ENCODE data around the gene LILRB3. TPM values are rescaled to one million over a fixed set of nuclear protein-coding genes. Genes with fewer than 3 reads are reported as not detected.

Gene LILRB3
- total RNA-seq, 1 donor from 2014 or later = not detected

- no peak within 1 kb of the TSS for H3K4me3 ChIP-seq (ENCODE audit: low read depth, low read length)
- DNase-seq (ENCODE audit: low read depth) = no peak
- TF ChIP-seq, protein P1, sequence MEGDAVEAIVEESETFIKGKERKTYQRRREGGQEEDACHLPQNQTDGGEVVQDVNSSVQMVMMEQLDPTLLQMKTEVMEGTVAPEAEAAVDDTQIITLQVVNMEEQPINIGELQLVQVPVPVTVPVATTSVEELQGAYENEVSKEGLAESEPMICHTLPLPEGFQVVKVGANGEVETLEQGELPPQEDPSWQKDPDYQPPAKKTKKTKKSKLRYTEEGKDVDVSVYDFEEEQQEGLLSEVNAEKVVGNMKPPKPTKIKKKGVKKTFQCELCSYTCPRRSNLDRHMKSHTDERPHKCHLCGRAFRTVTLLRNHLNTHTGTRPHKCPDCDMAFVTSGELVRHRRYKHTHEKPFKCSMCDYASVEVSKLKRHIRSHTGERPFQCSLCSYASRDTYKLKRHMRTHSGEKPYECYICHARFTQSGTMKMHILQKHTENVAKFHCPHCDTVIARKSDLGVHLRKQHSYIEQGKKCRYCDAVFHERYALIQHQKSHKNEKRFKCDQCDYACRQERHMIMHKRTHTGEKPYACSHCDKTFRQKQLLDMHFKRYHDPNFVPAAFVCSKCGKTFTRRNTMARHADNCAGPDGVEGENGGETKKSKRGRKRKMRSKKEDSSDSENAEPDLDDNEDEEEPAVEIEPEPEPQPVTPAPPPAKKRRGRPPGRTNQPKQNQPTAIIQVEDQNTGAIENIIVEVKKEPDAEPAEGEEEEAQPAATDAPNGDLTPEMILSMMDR (conservative IDR thresholded peaks at IDR 0.05; ENCODE audit: low read depth, low read length) = no peak
Measured at GRCh38 chr19:54257116-54257480, 34.3 kb upstream of the LILRB3 start, which contains the start of gene LILRB5. Gene LILRB5 (minus strand): TSS chr19:54257273. CDS start chr19:54257193, 80 bp downstream.

GRCh38 chr19:54256250-54257115 lies 33.7 kb upstream of the LILRB3 start:
- no peak for DNase-seq (ENCODE audit: low read depth)
- TF ChIP-seq, protein P1 (conservative IDR thresholded peaks at IDR 0.05; ENCODE audit: low read depth, low read length) = no peak
- H3K4me3 ChIP-seq (ENCODE audit: low read depth, low read length) = no peak overlapping the region

DNA sequence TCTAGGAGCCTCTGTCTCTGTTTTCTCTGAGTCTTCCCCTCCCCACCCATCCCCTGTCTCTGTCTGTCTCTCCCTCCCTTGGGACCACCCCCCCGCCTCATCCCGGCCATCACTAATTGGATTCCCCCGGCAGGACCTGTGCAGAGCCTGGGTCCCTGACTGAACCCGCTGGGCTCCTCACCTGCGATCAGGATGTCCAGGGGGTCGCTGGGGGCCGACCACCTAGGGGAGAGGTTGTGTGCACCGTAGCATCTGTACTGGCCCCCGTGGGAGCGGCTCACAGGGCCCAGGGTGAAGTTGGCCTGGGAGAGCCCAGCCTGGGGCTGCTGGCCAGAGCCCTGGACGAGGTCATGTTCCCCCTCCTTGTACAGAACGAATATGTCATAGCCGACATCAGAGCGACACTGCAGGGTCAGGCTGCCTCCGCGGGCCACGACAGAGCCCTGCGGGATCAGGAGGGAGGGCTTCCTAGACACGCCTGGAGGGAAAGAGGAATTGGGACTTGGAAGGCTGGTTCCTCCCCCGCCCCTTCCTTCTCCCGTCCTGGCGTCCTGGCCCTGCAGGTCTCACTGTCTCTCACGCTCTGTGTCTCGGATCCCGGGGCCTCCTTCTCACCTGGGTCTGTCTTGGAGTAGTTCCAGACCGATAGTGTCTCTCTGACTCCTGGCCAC lies 32.4 kb upstream of the LILRB3 start:
- no peak overlapping the region for H3K4me3 ChIP-seq (ENCODE audit: low read depth, low read length)
- TF ChIP-seq, protein P1 (conservative IDR thresholded peaks at IDR 0.05; ENCODE audit: low read depth, low read length) = no peak
- DNase-seq (ENCODE audit: low read depth) = no peak

DNA sequence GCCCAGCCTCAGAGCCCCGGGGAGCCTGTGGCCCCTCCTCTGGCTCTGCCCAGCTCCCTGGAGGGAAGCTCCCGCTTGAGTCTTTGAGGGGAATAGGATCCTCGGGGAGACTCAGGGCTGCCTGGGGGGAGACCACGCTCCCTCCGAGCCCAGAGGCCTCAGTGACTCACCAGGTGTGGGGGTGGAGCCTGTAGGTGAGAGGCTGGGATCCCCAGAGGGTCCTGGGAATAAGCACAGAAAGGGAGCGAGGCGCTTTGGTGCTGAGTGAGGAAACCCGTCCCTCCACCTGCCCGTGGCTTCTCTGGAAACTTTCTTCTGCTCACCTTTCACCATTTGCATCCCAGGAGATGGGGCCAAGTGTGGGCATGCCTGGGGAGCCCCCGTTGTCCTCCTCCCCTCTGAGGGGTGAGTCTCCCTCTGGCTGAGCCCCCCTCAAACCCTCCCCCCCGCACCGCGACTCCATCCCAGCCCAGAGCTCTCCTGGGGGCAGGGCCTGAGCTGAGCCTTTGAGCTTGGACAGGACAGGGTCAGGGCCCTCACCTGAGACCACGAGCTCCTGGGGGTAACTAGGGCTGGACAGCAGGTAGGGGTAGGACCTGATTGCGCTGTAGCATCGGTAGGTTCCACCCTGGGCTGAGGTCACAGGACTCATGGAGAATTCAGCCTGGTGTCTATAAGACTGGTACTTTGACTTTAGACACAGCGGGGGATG lies 31.5 kb upstream of the LILRB3 start:
- H3K4me3 ChIP-seq (ENCODE audit: low read depth, low read length) = no peak overlapping the region
- TF ChIP-seq, protein P1 (conservative IDR thresholded peaks at IDR 0.05; ENCODE audit: low read depth, low read length) = no peak
- DNase-seq (ENCODE audit: low read depth) = no peak

DNA sequence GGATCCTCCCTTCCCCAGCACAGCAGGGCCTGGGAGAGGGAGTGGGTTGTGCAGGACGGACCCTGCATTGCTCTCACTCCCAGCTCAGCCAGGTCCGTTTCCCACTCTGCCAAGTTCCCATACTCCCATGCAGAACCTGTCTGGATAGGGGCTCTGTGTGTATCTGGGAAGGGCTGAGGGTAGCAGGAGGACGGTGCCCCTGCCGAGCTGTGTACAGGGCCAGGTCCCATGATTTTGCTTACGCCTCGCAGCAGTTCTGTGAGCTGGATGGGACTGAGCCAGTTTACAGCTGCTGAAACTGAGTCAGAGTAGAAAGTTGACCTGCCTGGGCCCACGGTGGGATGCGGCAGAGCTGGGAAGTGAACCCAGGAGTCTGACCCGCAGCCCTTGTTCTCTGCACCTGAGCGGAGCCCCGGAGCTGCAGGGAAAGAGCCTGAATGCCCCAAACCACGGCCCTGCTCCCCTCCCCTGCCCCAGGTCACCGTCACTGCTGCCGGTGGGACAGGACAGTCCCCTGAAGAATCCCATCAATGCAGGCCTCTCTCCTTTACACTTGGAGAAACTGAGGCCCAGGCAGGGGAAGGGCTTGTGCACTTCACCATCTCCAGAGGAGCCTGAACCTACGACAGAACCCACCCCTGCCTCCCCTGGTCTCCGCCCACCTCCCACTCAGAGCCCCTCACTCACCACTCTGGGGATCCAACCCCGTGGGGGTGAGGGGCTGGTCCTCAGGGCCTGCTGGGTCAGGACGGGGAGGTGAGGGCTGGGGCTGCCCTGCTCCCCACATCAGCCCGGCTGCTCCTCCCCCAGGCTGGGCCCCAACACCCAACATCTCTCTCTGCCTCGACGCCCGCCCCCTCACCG lies 30.8 kb upstream of the LILRB3 start:
- TF ChIP-seq, protein P1 (conservative IDR thresholded peaks at IDR 0.05; ENCODE audit: low read depth, low read length) = no peak
- DNase-seq (ENCODE audit: low read depth) = no peak
- H3K4me3 ChIP-seq (ENCODE audit: low read depth, low read length) = no peak overlapping the region

DNA sequence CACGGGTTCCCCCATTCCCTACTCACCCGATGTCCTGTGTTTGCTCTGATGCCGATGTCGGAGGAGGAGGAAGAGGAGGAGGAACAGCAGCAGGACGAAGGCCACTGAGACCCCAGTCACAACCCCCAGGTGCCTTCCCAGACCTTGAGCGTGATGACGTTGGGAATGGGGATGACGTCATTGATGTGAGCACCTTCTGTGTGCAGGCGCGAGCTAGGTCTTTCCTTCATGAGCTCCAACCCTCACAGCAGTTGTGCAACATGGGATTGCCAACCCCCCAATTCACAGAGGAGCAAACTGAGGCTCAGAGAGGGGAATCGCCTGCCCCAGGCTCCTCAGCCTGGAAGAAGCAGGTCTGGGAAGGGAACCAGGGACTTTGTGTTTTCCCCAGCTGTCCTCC lies 30.0 kb upstream of the LILRB3 start:
- TF ChIP-seq, protein P1 (conservative IDR thresholded peaks at IDR 0.05; ENCODE audit: low read depth, low read length) = no peak
- DNase-seq (ENCODE audit: low read depth) = no peak

More for the DNA sequence above, 30.0 kb upstream of the LILRB3 start:
- no peak overlapping the region for H3K4me3 ChIP-seq (ENCODE audit: low read depth, low read length)
